SK-N-MC (cell line): ENCODE results near the gene MRTFA.

Experiments used
- EZH2 ChIP-seq: fragments of 200-600 bp; sonication (generic); IDR thresholded peaks from one replicate; pipeline ENCODE4 v1.6.1; 2017; ENCODE audit warnings: antibody characterized with exemption
- POLR2AphosphoS5 ChIP-seq: IDR thresholded peaks from 2 replicates; pipeline ENCODE4 v1.6.1; 2012; ENCODE audit warnings: mild to moderate bottlenecking, low read depth, low read length, borderline replicate concordance

DNA sequence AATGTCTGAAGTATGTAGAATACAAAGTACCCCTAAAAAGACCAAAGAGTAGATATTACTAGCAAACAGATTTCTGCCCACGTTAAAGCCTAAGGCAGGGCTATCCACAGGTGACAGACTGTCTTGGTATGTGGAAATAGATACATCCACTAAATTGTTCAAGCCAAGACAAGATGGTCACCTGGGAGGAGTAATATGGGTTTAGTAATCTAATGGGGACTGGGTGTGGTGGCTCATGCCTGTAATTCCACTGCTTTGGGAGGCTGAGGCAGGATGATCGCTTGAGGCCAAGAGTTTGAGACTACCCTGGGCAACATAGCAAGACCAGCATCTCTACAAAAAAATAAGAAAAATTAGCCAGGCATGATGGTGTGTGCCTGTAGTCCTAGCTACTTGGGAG lies 258.6 kb downstream of the MRTFA start:
- TF ChIP-seq EZH2 (no peak), POLR2AphosphoS5 (no peak)
